ENCODE measurements around the gene TPST2.

Gene TPST2

GRCh38 chr22:26481112-26481693 is 108.7 kb downstream of the TPST2 start:
- Histone ChIP-seq H3K36me3 (replicated peaks; ENCODE audit: low read depth, low read length) (peaks cover 28% of the 10 kb centered on the region), H3K4me1 (ENCODE audit: low read length) (peaks cover 53% of the 10 kb centered on the region), H3K27me3 (ENCODE audit: low read depth, low read length) (no peaks in the 10 kb centered on the region), H3K27ac (ENCODE audit: low read length) (peak overlapping the region; percentile 65), H2AFZ (ENCODE audit: low read depth, low read length) (no peak overlapping the region), H3K4me2 (ENCODE audit: low read length) (peak overlapping the region; percentile 92), H3K9me3 (ENCODE audit: insufficient read depth, low read length) (no peaks in the 10 kb centered on the region), H3K4me3 (ENCODE audit: low read length) (peak overlapping the region; percentile 87), H4K20me1 (ENCODE audit: insufficient read depth, low read length) (0 out of 2 replicates have a peak, but pooled peaks cover 4% of the 10 kb centered on the region), H3K79me2 (ENCODE audit: low read length) (peaks cover 64% of the 10 kb centered on the region), H3K9ac (ENCODE audit: low read length) (peak overlapping the region; percentile 13; the same call in 1 of the 2 replicates)
- TF ChIP-seq CTCF (IDR thresholded peaks at IDR 0.05; ENCODE audit: low read depth, low read length) (no peak), EZH2phosphoT487 (IDR thresholded peaks at IDR 0.05; ENCODE audit: low read depth) (no peak)

GRCh38 chr22:26480611-26480932 is 109.4 kb downstream of the TPST2 start:
- peaks cover 53% of the 10 kb centered on the region for H3K4me1 ChIP-seq (ENCODE audit: low read length)
- 0 out of 2 replicates have a peak, but pooled peaks cover 4% of the 10 kb centered on the region for H4K20me1 ChIP-seq (ENCODE audit: insufficient read depth, low read length)
- H3K4me3 ChIP-seq (ENCODE audit: low read length), result no peak overlapping the region
- TF ChIP-seq EZH2phosphoT487 (IDR thresholded peaks at IDR 0.05; ENCODE audit: low read depth) (no peak), CTCF (IDR thresholded peaks at IDR 0.05; ENCODE audit: low read depth, low read length) (no peak)
- peak overlapping the region; percentile 92; the same call in 1 of the 2 replicates for H3K4me2 ChIP-seq (ENCODE audit: low read length)
- peaks cover 26% of the 10 kb centered on the region for H3K36me3 ChIP-seq (replicated peaks; ENCODE audit: low read depth, low read length)
- no peaks in the 10 kb centered on the region for H3K27me3 ChIP-seq (ENCODE audit: low read depth, low read length)
- no peak overlapping the region for H2AFZ ChIP-seq (ENCODE audit: low read depth, low read length)
- peaks cover 57% of the 10 kb centered on the region for H3K79me2 ChIP-seq (ENCODE audit: low read length)
- H3K9me3 ChIP-seq (ENCODE audit: insufficient read depth, low read length), result no peaks in the 10 kb centered on the region
- H3K9ac ChIP-seq (ENCODE audit: low read length), result no peak overlapping the region
- no peak overlapping the region for H3K27ac ChIP-seq (ENCODE audit: low read length)

- Histone ChIP-seq H4K20me1 (ENCODE audit: insufficient read depth, low read length) (0 out of 2 replicates have a peak, but pooled peaks cover under 1% of the 10 kb centered on the region), H3K4me2 (ENCODE audit: low read length) (peak overlapping the region; percentile 92), H2AFZ (ENCODE audit: low read depth, low read length) (no peak overlapping the region), H3K36me3 (replicated peaks; ENCODE audit: low read depth, low read length) (peaks cover 27% of the 10 kb centered on the region), H3K79me2 (ENCODE audit: low read length) (peaks cover 52% of the 10 kb centered on the region), H3K9ac (ENCODE audit: low read length) (peak overlapping the region; percentile 17; the same call in 1 of the 2 replicates), H3K4me1 (ENCODE audit: low read length) (peaks cover 48% of the 10 kb centered on the region), H3K27ac (ENCODE audit: low read length) (no peak overlapping the region), H3K9me3 (ENCODE audit: insufficient read depth, low read length) (no peaks in the 10 kb centered on the region), H3K4me3 (ENCODE audit: low read length) (peak overlapping the region; percentile 54), H3K27me3 (ENCODE audit: low read depth, low read length) (no peaks in the 10 kb centered on the region)
- TF ChIP-seq EZH2phosphoT487 (IDR thresholded peaks at IDR 0.05; ENCODE audit: low read depth), result no peak
- TF ChIP-seq CTCF (IDR thresholded peaks at IDR 0.05; ENCODE audit: low read depth, low read length), result no peak
Measured at GRCh38 chr22:26479792-26480610, 109.9 kb downstream of the TPST2 start.

DNA sequence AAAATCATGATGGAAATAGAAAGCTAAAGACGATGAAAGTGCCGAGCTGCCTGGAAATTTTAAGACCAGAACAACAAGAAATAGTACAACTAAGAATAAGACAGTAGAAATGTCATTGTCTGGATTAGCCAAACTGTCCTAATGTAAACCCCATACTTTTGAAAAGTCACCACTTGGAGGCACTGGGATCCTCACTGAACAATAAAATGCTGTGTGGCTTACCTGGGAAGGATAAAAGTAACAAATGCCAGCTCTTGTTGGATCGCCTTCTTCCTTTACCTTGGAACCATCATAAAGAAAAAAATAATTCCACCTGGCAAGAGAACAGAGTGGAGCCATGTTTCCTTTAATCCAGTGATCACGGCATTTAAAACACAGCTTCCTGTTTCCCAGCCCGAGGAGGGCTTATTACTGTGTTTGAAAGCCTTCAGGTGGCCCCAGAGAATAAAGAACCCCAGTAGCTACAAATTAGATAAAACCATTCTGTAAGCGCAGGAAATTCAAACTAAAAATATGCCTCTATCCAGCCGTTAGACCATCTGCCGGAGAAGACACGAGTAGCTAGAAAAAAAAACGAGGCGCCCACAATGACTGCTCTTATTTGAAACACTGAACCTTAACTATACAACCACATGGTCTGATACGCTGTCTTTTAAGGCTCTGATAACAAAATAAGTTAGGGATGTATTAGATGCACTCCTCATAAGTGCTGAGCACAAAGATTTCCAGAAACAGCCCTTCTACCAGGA is 110.7 kb downstream of the TPST2 start:
- Histone ChIP-seq H3K27me3 (ENCODE audit: low read depth, low read length) (no peaks in the 10 kb centered on the region), H4K20me1 (ENCODE audit: insufficient read depth, low read length) (no peaks in the 10 kb centered on the region), H3K27ac (ENCODE audit: low read length) (no peak overlapping the region), H3K4me2 (ENCODE audit: low read length) (peak overlapping the region; percentile 92), H2AFZ (ENCODE audit: low read depth, low read length) (no peak overlapping the region), H3K36me3 (replicated peaks; ENCODE audit: low read depth, low read length) (peaks cover 35% of the 10 kb centered on the region), H3K9me3 (ENCODE audit: insufficient read depth, low read length) (no peaks in the 10 kb centered on the region), H3K79me2 (ENCODE audit: low read length) (peaks cover 44% of the 10 kb centered on the region), H3K4me3 (ENCODE audit: low read length) (peak overlapping the region; percentile 54), H3K9ac (ENCODE audit: low read length) (peak overlapping the region; percentile 17; the same call in 1 of the 2 replicates), H3K4me1 (ENCODE audit: low read length) (peaks cover 41% of the 10 kb centered on the region)
- TF ChIP-seq EZH2phosphoT487 (IDR thresholded peaks at IDR 0.05; ENCODE audit: low read depth) (no peak), CTCF (IDR thresholded peaks at IDR 0.05; ENCODE audit: low read depth, low read length) (no peak; the same call in 1 of the 2 replicates)
